H1 (cell line): ENCODE data around the gene EXOSC10. TPM values are rescaled to one million over a fixed set of nuclear protein-coding genes. Genes with fewer than 3 reads are reported as not detected.

ENCODE experiments used
- TEAD4 ChIP-seq: IDR thresholded peaks from 2 replicates; pipeline ENCODE4 v1.6.1; 2012; ENCODE audit warnings: low read depth, low read length, inconsistent platforms, mixed read lengths
- polyA plus RNA-seq, 7 experiments: library from polyadenylated mRNA; depleted of rRNA in 3 of 7; stranded (reverse) in 5 of 7; unstranded in 2 of 7; fragments of >200 nt in 5 of 7; fragments of 200-250 nt in 2 of 7; gene quantifications; 1 replicate in 5 of 7; 2 replicates in 1 of 7; 4 replicates in 1 of 7; pipeline versions ENCODE4 v1.2.1 to v1.2.3, GENCODE V29; 2011 to 2013; ENCODE audit warnings: missing spikeins in 2 of 7, mixed read lengths in 2 of 7
- total RNA-seq: library from RNA; stranded (reverse); fragmentation: NEBNext Ultra II Directional; extraction: Animal tissue kit (Norgen Biotek cat#: 25700); gene quantifications from 2 replicates; pipeline ENCODE4 v1.2.1, GENCODE V29; 2021

EXOSC10 gene
- total and polyA plus RNA-seq, 2 of the 8 experiments (the other 6 are each of a cell fraction or from before 2014, with no cell fraction given), result 57.9 to 86.1 TPM

DNA sequence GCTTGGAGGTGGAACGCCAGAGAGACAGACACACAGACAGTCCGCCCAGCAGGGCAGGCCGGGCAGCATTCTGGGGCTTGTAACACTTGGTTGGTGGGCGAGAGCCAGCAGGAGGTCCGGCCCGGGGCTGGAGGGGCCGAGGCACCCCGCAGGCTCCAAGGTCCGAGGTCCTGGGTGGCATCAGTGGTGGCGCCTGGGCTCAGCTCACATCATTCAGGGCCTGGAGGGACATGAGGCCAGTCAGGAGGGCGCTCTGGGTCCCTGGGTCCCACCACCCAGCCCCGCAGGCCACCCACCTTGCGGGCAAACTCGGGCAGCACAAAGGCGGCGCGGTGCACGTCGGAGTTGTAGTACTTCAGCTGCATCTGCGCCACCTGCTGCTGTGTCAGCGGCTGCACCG lies 45.0 kb downstream of the EXOSC10 start (continued):
- no peak for TF ChIP-seq TEAD4
- TF ChIP-seq, all 59 proteins: peak for 0
